Measurements from ENCODE around the gene FHOD3. TPM values are rescaled to one million over a fixed set of nuclear protein-coding genes. Genes with fewer than 3 reads are reported as not detected.

The FHOD3 gene
- total and polyA plus RNA-seq, 2 of the 8 experiments (the other 6 are each of a cell fraction or from before 2014, with no cell fraction given), result 9.7 to 10.5 TPM

DNA sequence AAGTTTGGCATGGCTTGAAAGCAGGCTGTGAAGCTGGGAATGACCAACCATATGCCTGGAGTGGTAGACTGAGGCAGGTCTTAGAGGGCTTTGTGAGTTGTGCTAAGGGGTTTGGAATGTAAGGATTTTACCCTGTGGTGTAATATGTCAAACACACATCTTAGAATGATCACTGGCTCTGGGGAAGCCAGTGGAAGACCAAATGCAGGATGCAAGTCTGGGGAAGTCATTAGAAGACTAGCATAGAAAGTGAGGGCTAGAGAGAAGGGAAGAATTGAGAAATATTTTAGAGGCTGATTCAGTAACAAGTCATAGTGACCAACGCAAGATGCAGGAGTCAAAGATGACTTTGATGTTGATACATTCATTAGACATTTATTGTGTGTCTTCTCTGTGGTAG lies 3.5 kb upstream of the FHOD3 start:
- H2AFZ ChIP-seq (ENCODE audit: low read length), result no peak overlapping the region
- POLR2A ChIA-PET (ENCODE audit: partially characterized antibody), result no interaction called here
- H3K18ac ChIP-seq (ENCODE audit: extremely low read depth, low read length), result no peak overlapping the region
- no peaks in the 10 kb centered on the region for H3K79me1 ChIP-seq (ENCODE audit: low read depth, low read length)
- no peak overlapping the region for H3K4me3 ChIP-seq (ENCODE audit: extremely low read depth in 1 of 4, insufficient read depth in 2 of 4, low read depth in 3 of 4, low read length in 4 of 4)
- no peak overlapping the region for H2BK12ac ChIP-seq (ENCODE audit: low read depth, low read length)
- H3K56ac ChIP-seq (replicated peaks; ENCODE audit: insufficient read length, low read depth, low read length), result no peak overlapping the region
- H2BK15ac ChIP-seq (ENCODE audit: low read length), result no peak overlapping the region
- no peaks in the 10 kb centered on the region for H3K79me2 ChIP-seq (ENCODE audit: control insufficient read depth in 1 of 2, insufficient read depth in 2 of 2, low read length in 2 of 2)
- no peaks in the 10 kb centered on the region for H3K9me3 ChIP-seq (ENCODE audit: insufficient read depth in 2 of 2, low read depth in 1 of 2, low read length in 1 of 2)
- CTCF ChIA-PET (ENCODE audit: partially characterized antibody), result interaction anchor here (0.8 to 2.3 kb wide), 6 partner anchors 10 to 355 kb away, joined by 3 to 19 read pairs (median 4); no protein-coding TSS in a partner anchor
- DNase-seq (ENCODE audit: low read depth in 1 of 2, low spot score in 2 of 2), result no peak
- 95% methylated on average over 1 of the region's 1 CpG; no CpG with 5 or more reads in 1 of the 2 experiments for WGBS, 2 experiments (ENCODE audit: extremely low coverage in 1 of 2, insufficient coverage in 1 of 2, insufficient read length in 1 of 2, insufficient replicate concordance in 2 of 2, low coverage in 1 of 2, low lambda C conversion rate in 2 of 2, missing lambda C conversion rate in 1 of 2)
- H3K27ac ChIP-seq (ENCODE audit: low read depth, low read length), result no peak overlapping the region
- H4K20me1 ChIP-seq (replicated peaks in 1 of 2; ENCODE audit: control insufficient read depth in 1 of 2, insufficient read depth in 2 of 2, low read length in 2 of 2), result peaks cover 0 to 2% of the 10 kb centered on the region in 2 experiments
- no peak overlapping the region for H3K4me2 ChIP-seq (ENCODE audit: insufficient read depth in 1 of 2, low read depth in 2 of 2, low read length in 2 of 2)
- H3K27me3 ChIP-seq (replicated peaks in 1 of 4; ENCODE audit: control insufficient read depth in 3 of 4, extremely low read depth in 1 of 4, insufficient read depth in 3 of 4, low read length in 3 of 4), result peaks cover 9 to 30% (median 27%) of the 10 kb centered on the region in 4 experiments
- H3K23me2 ChIP-seq (ENCODE audit: low read depth, low read length), result peaks cover 12% of the 10 kb centered on the region; the same call in 1 of the 2 replicates
- no peaks in the 10 kb centered on the region; a peak in 1 of 7 replicates for H3K4me1 ChIP-seq (replicated peaks in 1 of 4; ENCODE audit: control insufficient read depth in 3 of 4, insufficient read depth in 4 of 4, low read length in 3 of 4)
- no peak overlapping the region for H3K23ac ChIP-seq (ENCODE audit: insufficient read length)
- H2BK120ac ChIP-seq (replicated peaks; ENCODE audit: low read depth, low read length), result no peak overlapping the region
- no peak overlapping the region for H3K4ac ChIP-seq (replicated peaks; ENCODE audit: insufficient read length, low read depth, low read length)
- no peak overlapping the region for H4K8ac ChIP-seq (ENCODE audit: extremely low read depth, insufficient read depth, low read length)
- H4K5ac ChIP-seq (ENCODE audit: insufficient read length, low read depth, low read length), result no peak overlapping the region
- H3K36me3 ChIP-seq (ENCODE audit: control insufficient read depth in 2 of 4, insufficient read depth in 4 of 4, low read length in 3 of 4), result no peaks in the 10 kb centered on the region
- no peak overlapping the region for H2BK5ac ChIP-seq (ENCODE audit: low read depth, low read length)
- H2BK20ac ChIP-seq (ENCODE audit: low read length), result no peak overlapping the region
- no peak overlapping the region for H4K91ac ChIP-seq (replicated peaks; ENCODE audit: insufficient read length, low read length)
- TF ChIP-seq, protein P1, sequence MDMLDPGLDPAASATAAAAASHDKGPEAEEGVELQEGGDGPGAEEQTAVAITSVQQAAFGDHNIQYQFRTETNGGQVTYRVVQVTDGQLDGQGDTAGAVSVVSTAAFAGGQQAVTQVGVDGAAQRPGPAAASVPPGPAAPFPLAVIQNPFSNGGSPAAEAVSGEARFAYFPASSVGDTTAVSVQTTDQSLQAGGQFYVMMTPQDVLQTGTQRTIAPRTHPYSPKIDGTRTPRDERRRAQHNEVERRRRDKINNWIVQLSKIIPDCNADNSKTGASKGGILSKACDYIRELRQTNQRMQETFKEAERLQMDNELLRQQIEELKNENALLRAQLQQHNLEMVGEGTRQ (IDR thresholded peaks at IDR 0.05; ENCODE audit: low read length), result no peak
- TF ChIP-seq CBX8 (IDR thresholded peaks at IDR 0.05; ENCODE audit: borderline replicate concordance, low read depth, low read length) (no peak), ASH2L (IDR thresholded peaks at IDR 0.05; ENCODE audit: low read length) (no peak), TEAD4 (IDR thresholded peaks at IDR 0.05; ENCODE audit: low read depth, low read length) (no peak), PHF8 (conservative IDR thresholded peaks at IDR 0.05; ENCODE audit: low read depth, low read length) (no peak), SRF (IDR thresholded peaks at IDR 0.05; ENCODE audit: low read depth, low read length) (no peak), JUN (IDR thresholded peaks at IDR 0.05; ENCODE audit: low read depth, low read length) (no peak), CREB1 (IDR thresholded peaks at IDR 0.05) (no peak), TAF7 (optimal IDR thresholded peaks at IDR 0.05; ENCODE audit: borderline replicate concordance, low read depth, low read length) (no peak), NRF1 (IDR thresholded peaks at IDR 0.05; ENCODE audit: low read depth, low read length) (no peak)
- H2AK5ac ChIP-seq (ENCODE audit: low read depth, low read length), result no peak overlapping the region
- no peak overlapping the region for H3K14ac ChIP-seq (ENCODE audit: insufficient read length)
- no peak overlapping the region for H3K9ac ChIP-seq (replicated peaks in 1 of 4; ENCODE audit: extremely low read depth in 1 of 4, low read depth in 3 of 4, low read length in 3 of 4)
- FAIRE-seq, result no peak
